ENCODE results near the gene SPOCK1. TPM values are rescaled to one million over a fixed set of nuclear protein-coding genes. Genes with fewer than 3 reads are reported as not detected.

The SPOCK1 gene
- polyA plus RNA-seq, 3 donors: 1.8 to 5.7 (median 2.1) TPM

DNA sequence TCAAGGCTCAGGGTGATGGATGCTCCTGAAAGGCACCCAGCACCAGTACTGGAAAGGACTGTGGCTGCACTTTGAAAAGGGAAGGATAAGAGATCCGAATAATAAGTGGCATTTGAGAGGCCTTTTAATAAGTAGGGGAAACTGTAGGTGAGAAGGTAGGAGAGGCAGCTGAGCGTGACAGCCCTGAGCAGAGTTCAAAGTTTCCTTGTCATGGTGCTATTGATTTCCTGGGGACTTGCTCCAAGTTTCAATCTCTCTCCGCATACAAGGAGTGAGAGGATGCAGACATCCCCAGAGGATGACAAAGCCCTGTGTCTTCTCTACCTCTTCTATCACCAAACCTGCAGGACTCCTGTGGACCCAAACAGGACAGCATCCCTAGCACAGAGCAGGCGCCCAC lies 354.5 kb downstream of the SPOCK1 start:
- H3K27ac ChIP-seq (ENCODE audit: low read depth in 1 of 2, low read length in 2 of 2): no peak overlapping the region
- H3K27ac Mint-ChIP-seq: no peak overlapping the region
- H3K4me2 ChIP-seq (replicated peaks; ENCODE audit: extremely low read depth, low read length, poor library complexity, severe bottlenecking): no peak overlapping the region

DNA sequence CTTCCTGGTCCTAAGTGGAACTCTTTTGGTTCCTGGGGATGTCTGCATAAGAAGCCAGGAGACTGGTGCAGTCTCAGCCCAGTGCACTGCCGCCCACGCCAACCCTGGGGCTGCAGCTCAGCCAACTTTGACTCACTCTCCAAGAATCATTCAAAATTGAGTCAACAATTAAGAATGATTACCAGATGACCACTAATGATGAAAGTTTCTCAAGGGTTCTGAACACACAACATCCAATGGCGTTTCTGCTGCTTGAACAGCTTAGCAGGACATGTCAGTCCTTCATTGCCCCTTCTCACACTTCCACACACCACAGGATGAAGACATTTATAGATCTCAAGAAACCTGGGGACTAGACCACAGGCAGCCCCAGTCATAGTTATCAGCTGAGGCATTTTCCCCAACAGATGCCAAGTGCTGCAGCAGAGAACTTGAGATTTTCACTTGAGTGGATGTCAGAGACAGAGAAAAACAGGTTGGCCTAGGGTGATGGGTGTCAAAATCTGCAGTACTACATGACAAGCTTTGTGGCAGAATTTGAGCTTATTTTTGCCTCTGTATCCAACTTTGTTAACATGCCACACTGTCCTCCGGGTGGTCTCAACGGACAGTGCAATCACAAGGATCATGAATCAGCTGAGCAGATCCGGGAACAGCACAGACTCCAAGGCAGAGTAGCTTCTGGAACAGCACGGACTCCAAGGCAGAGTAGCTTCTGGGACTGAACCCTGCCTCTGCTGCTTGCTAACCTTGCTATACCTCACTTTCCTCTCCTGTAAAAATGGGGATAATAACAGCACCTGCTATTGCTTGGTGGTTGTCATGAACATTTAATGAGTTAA lies 356.1 kb downstream of the SPOCK1 start:
- no peak overlapping the region for H3K27ac ChIP-seq (ENCODE audit: low read depth in 1 of 2, low read length in 2 of 2)
- Mint-ChIP-seq H3K27ac (no peak overlapping the region), H3K9me3 (peaks cover 0 to 2% (median 0%) of the 10 kb centered on the region in 7 donors), H3K4me1 (no peaks in the 10 kb centered on the region), H3K27me3 (ENCODE audit: low read depth in 3 of 3) (peaks cover 5 to 7% (median 5%) of the 10 kb centered on the region in 3 donors), H3K36me3 (no peaks in the 10 kb centered on the region), H3K4me3 (no peak overlapping the region)
- no peak overlapping the region for H2AFZ ChIP-seq (ENCODE audit: insufficient read depth, low read depth, low read length, poor library complexity, severe bottlenecking)
- H3K36me3 ChIP-seq (replicated peaks in 1 of 2; ENCODE audit: control insufficient read depth in 1 of 2, insufficient read depth in 2 of 2, low read length in 2 of 2): no peaks in the 10 kb centered on the region
- 87% methylated on average over 6 of the region's 7 CpGs for WGBS (ENCODE audit: insufficient coverage)
- no peaks in the 10 kb centered on the region for H3K79me2 ChIP-seq (ENCODE audit: insufficient read depth, low read length)
- no peak overlapping the region for H3K4me2 ChIP-seq (replicated peaks; ENCODE audit: extremely low read depth, low read length, poor library complexity, severe bottlenecking)
- H3K27me3 ChIP-seq (ENCODE audit: control insufficient read depth in 2 of 2, insufficient read depth in 2 of 2, low read length in 2 of 2): no peaks in the 10 kb centered on the region
- no peak overlapping the region for H3K4me3 ChIP-seq (replicated peaks in 1 of 3; ENCODE audit: low read depth in 2 of 3, low read length in 3 of 3)
- H3K9ac ChIP-seq (ENCODE audit: insufficient read depth, low read length, poor library complexity, severe bottlenecking): no peak overlapping the region
- no peak for DNase-seq
- intact Hi-C loops (cut with micrococcal nuclease): no loop called here
- no peaks in the 10 kb centered on the region for H3K4me1 ChIP-seq (ENCODE audit: control insufficient read depth in 1 of 2, insufficient read depth in 2 of 2, low read length in 2 of 2)
- H3K9me3 ChIP-seq (replicated peaks in 1 of 2; ENCODE audit: control insufficient read depth in 1 of 2, insufficient read depth in 1 of 2, low read length in 2 of 2): no peaks in the 10 kb centered on the region
- TF ChIP-seq, protein P1, sequence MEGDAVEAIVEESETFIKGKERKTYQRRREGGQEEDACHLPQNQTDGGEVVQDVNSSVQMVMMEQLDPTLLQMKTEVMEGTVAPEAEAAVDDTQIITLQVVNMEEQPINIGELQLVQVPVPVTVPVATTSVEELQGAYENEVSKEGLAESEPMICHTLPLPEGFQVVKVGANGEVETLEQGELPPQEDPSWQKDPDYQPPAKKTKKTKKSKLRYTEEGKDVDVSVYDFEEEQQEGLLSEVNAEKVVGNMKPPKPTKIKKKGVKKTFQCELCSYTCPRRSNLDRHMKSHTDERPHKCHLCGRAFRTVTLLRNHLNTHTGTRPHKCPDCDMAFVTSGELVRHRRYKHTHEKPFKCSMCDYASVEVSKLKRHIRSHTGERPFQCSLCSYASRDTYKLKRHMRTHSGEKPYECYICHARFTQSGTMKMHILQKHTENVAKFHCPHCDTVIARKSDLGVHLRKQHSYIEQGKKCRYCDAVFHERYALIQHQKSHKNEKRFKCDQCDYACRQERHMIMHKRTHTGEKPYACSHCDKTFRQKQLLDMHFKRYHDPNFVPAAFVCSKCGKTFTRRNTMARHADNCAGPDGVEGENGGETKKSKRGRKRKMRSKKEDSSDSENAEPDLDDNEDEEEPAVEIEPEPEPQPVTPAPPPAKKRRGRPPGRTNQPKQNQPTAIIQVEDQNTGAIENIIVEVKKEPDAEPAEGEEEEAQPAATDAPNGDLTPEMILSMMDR (IDR thresholded peaks at IDR 0.05): no peak
- H4K20me1 ChIP-seq (ENCODE audit: insufficient read depth, low read length): no peaks in the 10 kb centered on the region

More for the DNA sequence above, 354.5 kb downstream of the SPOCK1 start:
- DNase-seq: no peak
- Mint-ChIP-seq H3K27me3 (ENCODE audit: low read depth in 3 of 3) (peaks cover 5 to 6% (median 6%) of the 10 kb centered on the region in 3 donors), H3K4me3 (no peak overlapping the region), H3K9me3 (peaks cover 0 to 2% (median 0%) of the 10 kb centered on the region in 7 donors), H3K4me1 (no peaks in the 10 kb centered on the region), H3K36me3 (no peaks in the 10 kb centered on the region)
- Histone ChIP-seq H3K9ac (ENCODE audit: insufficient read depth, low read length, poor library complexity, severe bottlenecking) (no peak overlapping the region), H3K9me3 (replicated peaks in 1 of 2; ENCODE audit: control insufficient read depth in 1 of 2, insufficient read depth in 1 of 2, low read length in 2 of 2) (no peaks in the 10 kb centered on the region), H4K20me1 (ENCODE audit: insufficient read depth, low read length) (no peaks in the 10 kb centered on the region), H3K4me1 (ENCODE audit: control insufficient read depth in 1 of 2, insufficient read depth in 2 of 2, low read length in 2 of 2) (no peaks in the 10 kb centered on the region), H3K27me3 (ENCODE audit: control insufficient read depth in 2 of 2, insufficient read depth in 2 of 2, low read length in 2 of 2) (no peaks in the 10 kb centered on the region), H3K4me3 (replicated peaks in 1 of 3; ENCODE audit: low read depth in 2 of 3, low read length in 3 of 3) (no peak overlapping the region), H2AFZ (ENCODE audit: insufficient read depth, low read depth, low read length, poor library complexity, severe bottlenecking) (no peak overlapping the region), H3K79me2 (ENCODE audit: insufficient read depth, low read length) (no peaks in the 10 kb centered on the region), H3K36me3 (replicated peaks in 1 of 2; ENCODE audit: control insufficient read depth in 1 of 2, insufficient read depth in 2 of 2, low read length in 2 of 2) (no peaks in the 10 kb centered on the region)
- TF ChIP-seq, protein P1 (IDR thresholded peaks at IDR 0.05): no peak
- intact Hi-C loops (cut with micrococcal nuclease): no loop called here
- 96% methylated on average over 3 of the region's 4 CpGs for WGBS (ENCODE audit: insufficient coverage)
